ENCODE results near the gene SLC9A4. TPM values are rescaled to one million over a fixed set of nuclear protein-coding genes. Genes with fewer than 3 reads are reported as not detected.

SLC9A4 gene
- total and polyA plus RNA-seq, 10 of the 15 experiments (the other 5 are each of a cell fraction or from before 2014, with no cell fraction given), result 0.10 TPM; not detected in 9

- in situ Hi-C loops (cut with MboI), result loop anchor here (5.0 kb wide), 1 partner anchor 57 kb away; no protein-coding TSS in a partner anchor
- ATAC-seq (peak; percentile 91), DNase-seq (ENCODE audit: low read depth, low spot score) (peak; percentile 61), FAIRE-seq (peak; percentile 94)
- POLR2A ChIA-PET, result interaction anchor here (0.7 kb wide), 1 partner anchor 11 kb away, joined by 3 read pairs; no protein-coding TSS in a partner anchor
- Histone ChIP-seq H3K4me1 (ENCODE audit: control insufficient read depth, insufficient read depth, low read length) (peaks cover 32% of the 10 kb centered on the region), H3K36me3 (ENCODE audit: control insufficient read depth in 2 of 2, insufficient read depth in 2 of 2, low read length in 1 of 2) (no peaks in the 10 kb centered on the region), H3K4me2 (ENCODE audit: control insufficient read depth, insufficient read depth) (peak overlapping the region; percentile 59), H3K27ac (ENCODE audit: control insufficient read depth, insufficient read depth) (peak overlapping the region; percentile 62; the same call in 1 of the 2 replicates), H4K20me1 (ENCODE audit: control insufficient read depth, insufficient read depth) (no peaks in the 10 kb centered on the region), H3K79me2 (ENCODE audit: control insufficient read depth, insufficient read depth, low read length) (no peaks in the 10 kb centered on the region), H2AFZ (ENCODE audit: control insufficient read depth, low read depth, low read length) (no peak overlapping the region), H3K4me3 (no peak overlapping the region), H3K9me3 (replicated peaks; ENCODE audit: control insufficient read depth, insufficient read depth, low read length) (no peaks in the 10 kb centered on the region; the same call in 2 of the 3 replicates), H3K27me3 (replicated peaks in 1 of 2; ENCODE audit: control insufficient read depth in 2 of 2, insufficient read depth in 2 of 2, low read length in 1 of 2) (no peaks in the 10 kb centered on the region), H3K9ac (ENCODE audit: control insufficient read depth, insufficient read depth, low read length) (no peak overlapping the region)
- CTCF ChIA-PET, result interaction anchor here (0.8 to 2.3 kb wide), 4 partner anchors 10 to 67 kb away, joined by 3 to 7 read pairs (median 3); no protein-coding TSS in a partner anchor
- no TSS peak for BruUV-seq (replicated peaks)
- WGBS (ENCODE audit: insufficient coverage, insufficient replicate concordance, low lambda C conversion rate, missing lambda C conversion rate), result 5% methylated on average over 3 of the region's 3 CpGs
- RAD21 ChIA-PET (ENCODE audit: unreplicated experiment), result interaction anchor here (1.7 to 2.4 kb wide), 4 partner anchors 12 to 184 kb away, joined by 5 to 12 read pairs (median 8); no protein-coding TSS in a partner anchor
- intact Hi-C loops (cut with micrococcal nuclease; ENCODE audit: unreplicated experiment), result loop anchor here (2.0 kb wide), 2 partner anchors 20 to 58 kb away; no protein-coding TSS in a partner anchor
- SMC1A ChIA-PET (ENCODE audit: uncharacterized antibody, unreplicated experiment), result interaction anchor here (1.0 to 3.5 kb wide), 7 partner anchors 9 to 184 kb away, joined by 3 to 24 read pairs (median 4); no protein-coding TSS in a partner anchor
- TF ChIP-seq MAX (IDR thresholded peaks at IDR 0.05; ENCODE audit: low read depth, low read length), result no peak
- no peak for TF ChIP-seq EGR1 (IDR thresholded peaks at IDR 0.05; ENCODE audit: borderline replicate concordance in 1 of 2, low read depth in 2 of 2, low read length in 2 of 2)
- no peak for TF ChIP-seq ZNF384 (IDR thresholded peaks at IDR 0.05; ENCODE audit: borderline replicate concordance, low read depth, low read length)
- no peak for TF ChIP-seq RAD21 (IDR thresholded peaks at IDR 0.05; ENCODE audit: insufficient read depth, low read depth, low read length)
- no peak for TF ChIP-seq KDM1A (IDR thresholded peaks at IDR 0.05; ENCODE audit: borderline replicate concordance)
- no peak for TF ChIP-seq NFYA (IDR thresholded peaks at IDR 0.05; ENCODE audit: borderline replicate concordance, low read depth, low read length)
- TF ChIP-seq SRF (IDR thresholded peaks at IDR 0.05; ENCODE audit: low read depth in 2 of 2, low read length in 2 of 2), result no peak
- no peak for TF ChIP-seq TAF1 (IDR thresholded peaks at IDR 0.05; ENCODE audit: borderline replicate concordance, low read depth, low read length)
- no peak for TF ChIP-seq ZSCAN29 (IDR thresholded peaks at IDR 0.05)
- no peak for TF ChIP-seq ELK1 (IDR thresholded peaks at IDR 0.05; ENCODE audit: low read depth, low read length)
- no peak for TF ChIP-seq SP1 (IDR thresholded peaks at IDR 0.05; ENCODE audit: low read depth, low read length)
- TF ChIP-seq HDGF (IDR thresholded peaks at IDR 0.05), result no peak
- TF ChIP-seq ASH2L (IDR thresholded peaks at IDR 0.05; ENCODE audit: borderline replicate concordance, low read depth), result no peak
- TF ChIP-seq E2F4 (IDR thresholded peaks at IDR 0.05; ENCODE audit: low read depth, low read length), result no peak
- no peak for TF ChIP-seq ZBED1 (IDR thresholded peaks at IDR 0.05; ENCODE audit: borderline replicate concordance)
- TF ChIP-seq IKZF1 (conservative IDR thresholded peaks at IDR 0.05), result peak; percentile 80
- no peak for TF ChIP-seq CEBPB (IDR thresholded peaks at IDR 0.05; ENCODE audit: borderline replicate concordance in 1 of 2, low read depth in 2 of 2, low read length in 2 of 2)
- no peak for TF ChIP-seq CTCF (IDR thresholded peaks at IDR 0.05 in 2 of 3, conservative IDR thresholded peaks at IDR 0.05 in 1 of 3; ENCODE audit: control insufficient read depth in 2 of 3, extremely low read depth in 1 of 3, insufficient read depth in 1 of 3, low read depth in 3 of 3, low read length in 3 of 3)
- TF ChIP-seq HCFC1 (IDR thresholded peaks at IDR 0.05; ENCODE audit: low read length), result no peak
- TF ChIP-seq SUZ12 (IDR thresholded peaks at IDR 0.05; ENCODE audit: unreplicated experiment), result no peak
- no peak for TF ChIP-seq HDAC2 (IDR thresholded peaks at IDR 0.05)
- no peak for TF ChIP-seq SMARCA5 (IDR thresholded peaks at IDR 0.05)
Measured at GRCh38 chr2:102424754-102425153, 48.3 kb upstream of the SLC9A4 start.
